Breast epithelium (tissue), 3 donors: ENCODE results near the gene ARMH4.

ENCODE experiments used
- POLR2A ChIP-seq: fragments of 450-650 bp; IDR thresholded peaks from one replicate; pipeline ENCODE4 v1.6.1; 2016; ENCODE audit warnings: antibody characterized with exemption, mild to moderate bottlenecking, moderate library complexity
- POLR2AphosphoS5 ChIP-seq, 3 donors: sonication (generic); formaldehyde crosslinking; IDR thresholded peaks; one replicate each; pipeline ENCODE4 v1.6.1; 2017; ENCODE audit warnings: antibody characterized with exemption in 3 of 3
- TF ChIP-seq, protein P1 (sequence below), 3 donors: fragments of 450-650 bp; IDR thresholded peaks; one replicate each; pipeline ENCODE4 v1.5.1; 2016 to 2017; ENCODE audit warnings: antibody characterized with exemption in 3 of 3, mild to moderate bottlenecking in 3 of 3, moderate library complexity in 3 of 3

DNA sequence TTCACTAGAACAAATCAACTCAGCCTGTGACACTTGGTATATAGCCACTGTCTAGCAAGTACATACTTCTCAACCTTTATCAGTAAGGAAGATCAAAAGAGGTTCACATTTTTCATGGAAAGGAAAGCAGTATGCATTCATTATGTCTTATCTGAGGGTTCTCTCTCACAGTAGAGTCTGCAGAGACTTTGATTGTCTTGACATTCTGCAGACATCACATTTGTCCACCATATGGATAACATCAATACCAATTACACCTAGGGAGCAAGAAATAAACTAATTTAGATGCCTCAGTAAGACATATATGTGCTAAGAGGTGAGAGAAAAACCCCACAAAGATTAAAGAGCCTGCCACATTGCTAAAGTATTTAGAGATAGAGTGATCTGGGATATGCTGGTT, 175.3 kb downstream of the ARMH4 start:
- no peak for TF ChIP-seq POLR2A
- TF ChIP-seq, protein P1, sequence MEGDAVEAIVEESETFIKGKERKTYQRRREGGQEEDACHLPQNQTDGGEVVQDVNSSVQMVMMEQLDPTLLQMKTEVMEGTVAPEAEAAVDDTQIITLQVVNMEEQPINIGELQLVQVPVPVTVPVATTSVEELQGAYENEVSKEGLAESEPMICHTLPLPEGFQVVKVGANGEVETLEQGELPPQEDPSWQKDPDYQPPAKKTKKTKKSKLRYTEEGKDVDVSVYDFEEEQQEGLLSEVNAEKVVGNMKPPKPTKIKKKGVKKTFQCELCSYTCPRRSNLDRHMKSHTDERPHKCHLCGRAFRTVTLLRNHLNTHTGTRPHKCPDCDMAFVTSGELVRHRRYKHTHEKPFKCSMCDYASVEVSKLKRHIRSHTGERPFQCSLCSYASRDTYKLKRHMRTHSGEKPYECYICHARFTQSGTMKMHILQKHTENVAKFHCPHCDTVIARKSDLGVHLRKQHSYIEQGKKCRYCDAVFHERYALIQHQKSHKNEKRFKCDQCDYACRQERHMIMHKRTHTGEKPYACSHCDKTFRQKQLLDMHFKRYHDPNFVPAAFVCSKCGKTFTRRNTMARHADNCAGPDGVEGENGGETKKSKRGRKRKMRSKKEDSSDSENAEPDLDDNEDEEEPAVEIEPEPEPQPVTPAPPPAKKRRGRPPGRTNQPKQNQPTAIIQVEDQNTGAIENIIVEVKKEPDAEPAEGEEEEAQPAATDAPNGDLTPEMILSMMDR (IDR thresholded peaks at IDR 0.05) = no peak
- TF ChIP-seq POLR2AphosphoS5 (IDR thresholded peaks at IDR 0.05) = no peak
